GM21528 (cell line): ENCODE results near the gene CASR.

Source experiments
- ATAC-seq: cut with Tn5 transposase; IDR thresholded peaks from one replicate; pipeline ENCODE4 v1.9.1; 2021; ENCODE audit warnings: mild to moderate bottlenecking, moderate library complexity; ENCODE audit not compliant: unreplicated experiment, low FRiP score

CASR gene

DNA sequence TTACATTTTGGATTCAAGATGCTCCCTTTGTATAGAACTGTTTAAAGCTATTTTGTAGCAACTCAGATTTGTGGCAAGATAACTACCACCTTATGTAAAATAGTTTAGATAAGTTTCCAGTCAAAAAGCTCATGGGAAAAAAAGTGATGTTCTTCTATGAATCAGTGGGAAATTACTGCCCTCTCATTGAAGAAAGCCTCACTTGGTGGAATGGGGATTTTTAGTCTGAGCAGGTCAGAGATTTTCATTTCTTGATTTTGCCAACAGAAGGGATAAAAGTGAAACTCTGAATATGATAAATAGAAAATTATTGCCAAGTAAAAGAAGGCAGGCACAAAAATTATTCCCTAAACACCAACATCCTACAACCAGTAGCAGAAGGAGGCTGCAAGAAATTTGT lies 115.7 kb downstream of the CASR start:
- no peak for ATAC-seq

DNA sequence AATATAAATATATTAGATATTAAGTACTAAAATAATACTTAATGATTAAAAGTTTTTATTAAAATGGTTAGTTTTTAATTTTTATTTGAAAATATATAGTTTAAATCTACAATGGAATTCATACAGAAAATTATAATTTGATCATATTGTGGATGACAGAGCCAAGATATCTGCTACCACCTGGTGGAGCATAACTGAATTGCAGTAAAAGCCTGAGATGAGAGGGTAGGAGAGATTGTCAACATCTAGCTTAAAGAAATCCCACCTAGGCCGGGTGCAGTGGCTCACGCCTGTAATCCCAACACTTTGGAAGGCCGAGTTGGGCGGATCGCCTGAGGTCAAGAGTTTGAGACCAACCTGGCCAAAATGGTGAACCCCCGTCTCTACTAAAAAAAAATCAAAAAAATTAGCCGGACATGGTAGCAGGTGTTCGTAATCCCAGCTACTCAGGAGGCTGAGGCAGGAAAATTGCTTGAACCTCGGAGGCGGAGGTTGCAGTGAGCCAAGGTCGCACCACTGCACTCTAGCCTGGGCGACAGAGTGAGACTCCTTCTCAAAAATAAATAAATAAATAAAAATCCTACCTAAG lies 116.5 kb downstream of the CASR start:
- no peak for ATAC-seq

DNA sequence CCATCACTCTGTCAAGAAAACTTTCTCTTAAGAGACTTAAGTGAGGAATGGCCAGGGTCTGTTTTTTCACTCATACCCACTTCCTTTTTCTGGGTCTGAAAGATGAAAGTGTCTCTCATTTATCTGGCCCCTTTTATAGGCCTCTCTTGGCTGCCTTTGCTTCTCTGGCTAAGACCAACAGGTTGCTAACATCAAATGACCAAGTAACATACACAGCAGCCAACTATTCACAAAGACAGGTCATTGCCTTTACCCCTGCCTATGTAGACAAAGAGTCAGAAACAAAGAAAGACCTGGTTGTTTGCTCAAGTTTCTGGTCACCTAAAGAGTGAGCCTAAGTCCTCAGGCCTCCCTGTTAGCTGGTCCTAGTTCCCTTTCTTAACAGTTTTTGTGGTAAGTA lies 117.6 kb downstream of the CASR start:
- peak; percentile 47 for ATAC-seq

DNA sequence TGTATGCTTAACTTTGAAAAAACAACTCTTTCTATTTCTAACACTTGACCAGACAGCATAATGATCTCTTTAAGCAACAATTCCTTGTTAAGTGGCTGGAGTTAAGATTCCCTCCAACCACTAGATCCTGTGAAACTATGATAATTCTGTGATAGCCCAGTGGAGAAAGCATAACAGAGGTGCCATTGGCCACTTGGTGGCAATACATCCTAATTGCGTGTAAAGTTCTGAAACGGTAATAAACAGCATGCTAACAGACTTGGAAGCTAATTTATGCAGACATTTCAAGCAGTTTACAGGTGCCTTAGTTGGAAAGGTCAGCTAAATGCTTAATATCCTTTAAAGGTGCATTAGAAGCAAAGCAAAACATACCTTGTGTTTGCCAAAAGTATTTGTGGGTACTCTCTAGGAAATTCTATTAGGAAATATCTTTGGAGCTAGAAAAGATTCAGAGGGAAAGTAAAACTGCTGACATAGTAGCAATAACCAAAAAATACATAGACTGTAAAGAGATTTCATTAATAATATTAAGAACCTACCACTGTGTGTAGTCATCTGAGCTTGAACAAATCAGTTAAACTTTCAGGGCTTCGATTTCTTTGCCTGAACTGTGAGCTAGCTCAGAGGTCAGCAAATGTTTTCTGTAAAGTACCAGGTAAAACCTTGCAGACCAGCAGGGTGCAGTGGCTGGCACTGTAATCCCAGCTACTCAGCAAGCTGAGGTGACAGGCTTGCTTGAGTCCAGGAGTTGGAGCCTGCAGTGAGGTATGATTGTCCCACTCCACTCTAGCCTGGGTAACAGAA lies 122.6 kb downstream of the CASR start:
- no peak for ATAC-seq

DNA sequence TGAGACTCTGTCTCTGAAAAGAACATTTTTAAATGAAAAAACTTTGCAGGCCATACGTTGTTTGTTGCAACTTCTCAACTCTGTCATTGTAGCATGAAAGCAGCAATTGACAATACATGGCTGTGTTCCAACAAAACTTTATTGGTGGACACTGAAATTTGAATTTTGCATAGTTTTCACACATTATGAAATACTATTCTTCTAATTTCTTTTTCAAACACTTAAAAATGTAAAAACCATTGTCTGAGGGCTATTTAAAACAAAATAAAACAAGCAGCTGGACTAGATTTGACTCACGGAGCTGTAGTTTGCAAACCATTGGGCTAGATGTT lies 123.1 kb downstream of the CASR start:
- ATAC-seq: no peak

DNA sequence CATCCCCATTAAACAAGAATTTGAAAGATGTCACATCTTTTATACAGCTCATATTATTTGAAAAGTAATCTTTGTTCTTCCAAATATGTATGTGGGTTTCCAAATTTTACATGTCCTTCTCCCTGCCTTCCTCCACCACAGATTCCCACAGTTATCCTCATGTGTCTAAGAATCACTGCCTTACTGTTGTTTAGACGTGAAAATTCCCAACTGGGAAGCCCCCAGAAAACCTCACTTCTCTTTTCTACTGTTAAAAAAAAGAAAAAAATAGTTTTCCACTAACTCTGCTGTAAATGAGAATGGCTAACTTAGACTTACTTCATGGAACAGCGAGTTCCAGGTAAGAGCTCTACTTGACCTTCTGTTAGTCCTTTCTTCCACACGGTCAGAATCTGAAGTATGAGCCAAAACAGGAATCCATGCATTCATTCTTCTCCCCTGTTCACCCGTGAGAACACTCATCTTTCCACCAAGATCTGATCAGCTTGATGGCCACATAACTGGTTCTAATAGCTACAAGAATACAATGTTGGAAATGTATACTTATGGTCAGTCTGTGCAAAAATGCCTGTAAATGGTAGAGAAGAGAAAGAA lies 123.7 kb downstream of the CASR start:
- no peak for ATAC-seq

DNA sequence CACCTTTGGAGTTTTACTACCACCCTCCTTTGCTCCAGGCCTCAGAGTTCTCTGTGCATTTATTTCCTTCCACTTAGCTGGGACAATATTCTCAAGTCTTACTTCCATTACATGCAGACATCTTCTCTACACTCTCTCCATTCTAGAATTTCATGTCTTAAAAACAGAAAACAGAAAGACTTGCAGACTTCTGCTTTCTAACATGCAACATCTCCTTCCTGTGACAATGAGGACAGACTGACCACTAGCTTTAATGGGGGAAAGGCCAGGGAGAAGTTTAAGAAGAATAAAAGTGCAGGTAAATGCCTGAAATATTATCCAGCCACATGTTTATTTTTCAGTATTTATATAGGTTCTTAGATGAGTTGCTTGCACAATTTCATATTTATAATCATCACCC lies 124.5 kb downstream of the CASR start:
- no peak for ATAC-seq

DNA sequence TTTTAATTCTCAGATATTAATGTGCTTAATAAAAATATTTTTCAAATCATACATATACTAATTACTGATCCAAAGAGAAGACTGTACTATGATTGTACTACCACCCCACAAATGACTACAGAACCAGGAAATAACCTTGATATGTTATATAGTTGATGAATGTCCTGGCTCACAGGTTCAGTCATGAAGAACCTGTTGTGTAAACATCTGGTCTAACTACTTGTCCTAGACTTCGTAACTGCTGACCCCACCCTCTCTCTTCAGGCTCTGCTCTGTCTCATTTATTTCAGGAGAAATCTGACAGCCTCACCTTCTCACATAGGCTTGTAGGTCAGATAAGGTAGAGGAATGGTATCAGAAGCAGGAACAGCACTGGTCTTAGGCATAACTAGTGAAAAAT lies 126.9 kb downstream of the CASR start:
- ATAC-seq: no peak

DNA sequence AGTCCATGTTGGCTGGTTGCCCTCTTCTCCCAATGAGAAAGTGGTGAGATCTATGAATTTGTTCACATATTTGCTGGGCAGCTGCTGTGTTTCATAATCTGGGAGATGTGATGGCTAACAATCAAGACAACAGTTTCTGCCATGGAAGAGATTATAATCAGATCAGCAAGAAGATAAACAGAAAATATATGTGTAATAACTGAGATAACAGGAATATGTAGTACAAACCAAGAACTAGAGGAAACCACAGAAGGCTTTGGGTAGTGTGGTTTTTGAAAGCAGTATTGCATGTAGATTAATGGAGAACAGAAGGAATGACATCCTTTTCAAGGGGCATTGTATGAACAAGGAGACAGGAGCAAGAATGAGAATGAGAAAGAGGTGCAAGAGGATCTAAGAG lies 129.4 kb downstream of the CASR start:
- no peak for ATAC-seq

DNA sequence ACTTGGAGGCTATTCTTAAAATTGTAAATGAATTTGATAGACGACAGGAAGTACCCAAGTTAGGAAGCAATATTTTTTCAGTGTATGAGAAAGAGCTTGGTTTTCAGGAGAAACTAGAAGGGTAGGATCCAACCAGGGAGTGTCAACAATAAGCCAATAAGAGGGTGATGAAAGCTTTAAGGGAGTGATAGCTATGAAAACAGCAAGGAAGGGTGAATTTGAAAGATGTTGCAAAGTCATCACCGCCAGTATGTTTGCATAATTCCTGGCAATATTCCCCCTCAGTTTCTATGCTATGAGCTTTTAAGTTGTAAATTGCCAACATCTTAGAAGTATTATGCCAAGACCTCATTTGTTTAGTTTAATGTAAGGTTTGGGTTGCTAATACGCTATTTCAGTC lies 129.8 kb downstream of the CASR start:
- no peak for ATAC-seq

DNA sequence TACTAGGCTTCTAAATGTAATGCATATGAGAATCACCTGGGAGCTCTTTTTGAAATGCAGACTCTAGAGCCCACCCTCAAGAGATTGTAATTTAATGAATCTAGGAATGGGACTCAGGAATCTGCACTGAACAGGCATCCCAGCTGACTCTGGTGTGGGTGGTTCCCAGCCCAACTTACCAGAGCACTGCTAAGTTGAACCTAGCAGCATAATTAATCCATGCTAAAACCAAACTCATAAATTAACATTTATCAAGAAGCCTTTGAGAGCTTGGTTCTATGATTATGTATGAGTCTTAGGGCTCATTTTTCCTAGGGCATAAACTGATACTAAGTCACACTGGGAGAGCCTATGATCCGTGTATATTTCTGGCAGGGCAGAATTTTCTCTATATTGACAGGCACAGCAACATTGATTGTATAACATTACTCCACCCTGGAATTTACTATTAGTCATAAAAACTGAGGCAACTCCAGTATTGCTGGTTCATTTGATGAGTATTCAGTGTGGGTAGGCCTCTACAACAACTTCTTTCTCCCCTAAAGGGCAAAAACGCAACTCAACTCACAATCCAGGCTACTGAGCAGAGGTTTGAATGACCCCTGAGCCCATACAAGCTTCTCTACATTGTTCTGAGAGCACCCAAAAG lies 130.9 kb downstream of the CASR start:
- no peak for ATAC-seq

DNA sequence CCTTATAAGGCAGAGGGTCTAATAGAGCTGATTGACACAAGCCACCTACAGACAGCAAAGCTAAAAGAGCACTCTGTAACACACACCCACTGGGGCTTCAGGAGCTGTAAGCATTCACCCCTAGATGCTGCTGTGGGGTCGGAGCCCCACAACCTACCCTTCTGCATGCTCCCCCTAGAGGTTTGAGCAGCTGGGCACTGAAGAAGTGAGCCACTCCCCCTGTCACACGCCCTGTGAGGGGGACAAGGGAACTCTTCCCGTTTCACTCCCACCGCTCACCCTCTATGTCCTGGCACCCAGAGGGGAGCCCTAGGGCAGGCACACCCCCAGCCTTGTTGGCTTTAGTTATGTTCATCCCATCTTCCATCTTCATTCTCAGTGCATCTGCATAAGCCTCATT lies 132.2 kb downstream of the CASR start:
- no peak for ATAC-seq

DNA sequence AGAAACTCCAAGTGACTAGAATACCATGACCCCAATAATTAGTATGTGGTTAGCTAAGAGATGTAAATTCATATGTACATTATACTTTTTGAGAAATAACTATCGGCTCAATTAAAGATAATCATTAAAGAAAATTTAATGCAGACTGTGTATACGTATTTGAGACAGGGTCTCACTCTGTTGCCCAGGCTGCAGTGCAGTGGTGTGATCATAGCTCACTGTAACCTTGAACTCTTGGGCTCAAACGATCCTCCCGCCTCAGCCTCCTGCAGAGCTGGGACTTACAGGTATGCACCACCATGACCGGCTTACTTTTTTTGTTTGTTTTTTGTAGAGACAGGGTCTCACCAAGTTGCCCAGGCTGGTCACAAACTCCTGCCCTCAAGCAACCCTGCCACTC lies 132.9 kb downstream of the CASR start:
- ATAC-seq: no peak

DNA sequence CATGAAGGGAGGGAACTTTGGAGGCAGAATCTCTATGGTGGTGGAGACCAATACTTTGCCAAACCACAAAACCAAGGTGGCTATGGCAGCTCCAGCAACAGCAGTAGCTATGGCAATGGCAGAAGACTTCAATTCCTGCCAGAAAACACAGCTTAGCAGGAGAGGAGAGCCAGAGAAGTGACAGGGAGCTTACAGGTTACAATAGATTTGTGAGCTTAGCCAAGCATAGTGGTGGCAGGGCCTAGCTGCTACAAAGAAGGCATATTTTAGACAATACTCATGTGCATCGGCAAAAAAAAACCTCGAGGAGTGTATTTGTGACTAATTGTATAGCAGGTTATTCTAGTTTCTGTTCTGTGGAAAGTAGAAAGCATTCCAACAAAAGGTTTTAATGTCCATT lies 135.2 kb downstream of the CASR start:
- ATAC-seq: no peak

DNA sequence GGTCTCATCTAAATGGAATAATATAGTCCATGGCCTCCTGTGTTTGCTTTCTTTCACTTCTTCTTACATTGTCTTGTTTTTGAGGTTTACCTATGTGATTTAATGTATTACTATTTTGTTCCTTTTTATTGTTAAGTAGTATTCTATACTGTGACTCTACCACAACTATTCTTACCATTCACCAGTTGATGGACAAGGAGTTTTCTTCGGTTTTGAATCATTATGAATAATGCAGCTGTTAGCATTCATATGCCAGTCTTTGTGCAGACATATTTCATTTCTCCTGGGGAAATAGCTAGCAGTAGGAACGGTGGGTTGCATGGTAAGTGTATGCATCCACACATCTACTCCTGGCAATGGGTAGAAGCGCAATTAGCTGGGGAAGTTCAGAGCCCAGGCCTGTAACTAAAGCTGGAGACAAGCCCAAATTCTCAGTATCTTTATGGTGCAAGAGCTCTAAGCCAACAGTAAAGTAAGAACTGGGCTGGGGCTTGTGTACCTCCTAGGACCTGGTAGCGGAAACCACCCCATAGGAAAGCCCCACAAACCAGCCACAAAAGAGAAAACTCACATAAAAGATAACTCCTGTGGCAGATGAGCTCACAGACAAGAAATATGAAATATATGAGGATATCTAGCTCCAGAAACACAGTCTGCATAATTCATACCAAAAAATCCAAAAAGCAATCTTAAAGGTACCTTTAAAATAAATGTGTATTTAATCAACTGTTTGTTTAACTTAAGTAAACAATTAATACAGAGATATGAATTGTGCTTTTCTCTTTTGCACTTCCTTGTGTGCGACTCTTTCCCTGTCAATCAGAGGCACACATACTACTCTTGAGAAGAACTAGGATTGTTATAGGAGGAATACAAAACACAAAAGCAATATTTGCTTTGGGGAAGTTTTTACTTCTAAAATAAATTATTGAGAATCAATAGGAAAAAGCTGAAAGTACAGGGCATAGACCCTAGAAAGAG lies 138.9 kb downstream of the CASR start:
- no peak for ATAC-seq

DNA sequence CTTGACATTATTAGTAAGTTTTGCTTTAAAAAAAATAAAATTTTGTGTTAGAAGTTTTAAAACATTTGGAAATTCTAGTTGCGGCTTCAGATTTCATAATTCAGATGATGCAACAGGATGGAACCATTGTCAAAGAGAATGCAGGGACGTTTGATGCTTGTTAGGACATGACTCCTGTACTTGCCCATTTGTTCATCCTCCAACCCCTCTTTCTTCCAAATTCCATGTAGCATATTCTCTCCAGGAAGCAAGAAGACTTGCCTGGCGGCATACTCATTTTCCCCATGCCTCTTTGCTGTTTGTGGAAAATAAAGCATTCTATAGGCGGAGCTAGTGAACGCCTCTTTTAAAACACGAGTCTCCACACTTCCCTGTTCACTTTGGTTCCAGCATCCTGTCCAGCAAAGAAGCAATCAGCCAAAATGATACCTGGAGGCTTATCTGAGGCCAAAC lies 141.4 kb downstream of the CASR start, which contains the start of gene CSTA:
Gene CSTA (plus strand): TSS at position 378 of the 453 bp plus-strand sequence. CDS start 45 bp downstream, at position 423.
- ATAC-seq: no peak

DNA sequence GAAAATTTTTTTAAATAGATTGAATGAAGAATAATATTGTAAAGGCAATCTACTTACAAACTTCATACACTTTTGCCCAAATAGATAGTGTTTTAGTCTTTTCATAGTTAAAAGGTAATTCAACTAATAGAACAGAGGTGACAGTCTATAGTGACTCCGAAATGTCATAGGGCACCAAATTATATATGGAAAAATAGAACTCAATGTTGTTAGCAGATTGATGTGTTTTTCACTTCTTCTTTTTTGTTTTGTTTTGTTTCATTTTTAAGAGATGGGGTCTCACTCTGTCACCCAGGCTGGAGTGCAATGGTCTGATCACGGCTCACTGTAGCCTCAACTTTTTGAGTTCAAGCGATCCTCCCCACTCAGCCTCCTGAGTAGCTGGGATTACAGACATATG lies 142.3 kb downstream of the CASR start:
- no peak for ATAC-seq

DNA sequence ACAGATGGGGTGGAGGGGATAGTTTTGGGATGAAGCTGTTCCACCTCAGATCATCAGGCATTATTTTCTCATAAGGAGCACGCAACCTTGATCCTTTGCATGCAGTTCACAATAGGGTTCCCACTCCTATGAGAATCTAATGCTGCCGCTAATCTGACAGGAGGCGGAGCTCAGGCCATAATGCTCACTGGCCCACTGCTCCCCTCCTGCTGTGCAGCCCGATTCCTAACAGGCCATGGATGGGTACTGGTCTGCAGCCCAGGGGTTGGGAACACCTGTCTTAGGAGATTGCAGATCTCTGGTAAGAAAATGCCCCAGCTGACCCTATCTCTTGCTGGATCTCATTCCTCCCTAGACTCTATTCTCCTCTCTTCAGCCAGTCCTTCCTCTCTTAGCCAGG lies 148.4 kb downstream of the CASR start:
- ATAC-seq: no peak

DNA sequence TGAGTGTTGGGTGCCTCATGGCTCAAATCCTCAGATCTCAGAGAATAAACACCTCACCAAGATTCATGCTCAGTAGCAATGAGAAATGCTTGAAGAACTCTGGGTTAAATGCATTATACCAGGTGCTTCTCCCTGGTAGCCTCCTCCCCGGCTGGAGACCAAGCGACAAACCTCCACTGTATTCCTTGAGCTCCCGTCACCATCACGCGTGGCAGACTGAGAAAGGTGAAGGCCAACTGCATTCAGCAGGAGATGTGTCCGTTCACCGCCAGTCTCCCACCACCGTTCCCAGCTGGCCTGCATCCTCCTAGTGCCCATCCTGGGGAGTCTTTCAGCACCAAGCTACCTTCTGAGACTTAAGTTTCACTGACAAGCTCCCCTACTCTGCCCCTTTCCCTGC lies 149.1 kb downstream of the CASR start:
- no peak for ATAC-seq
